ENCODE results near the gene CD82. TPM values are rescaled to one million over a fixed set of nuclear protein-coding genes. Genes with fewer than 3 reads are reported as not detected.

CD82 gene
- total RNA-seq, 1 donor from 2014 or later, result 770 TPM

- no peaks in the 10 kb centered on the region for H3K9me3 Mint-ChIP-seq
- H3K4me3 Mint-ChIP-seq, result no peak overlapping the region
- no peak for ATAC-seq (ENCODE audit: low read depth)
- intact Hi-C loops (cut with micrococcal nuclease), result no loop called here
- peaks cover 87% of the 10 kb centered on the region for H3K36me3 Mint-ChIP-seq (ENCODE audit: low read depth)
- TF ChIP-seq CTCF (IDR thresholded peaks at IDR 0.05), result no peak
- CTCF ChIA-PET, result interaction anchor here (1.2 kb wide), 1 partner anchor 32 kb away, joined by 3 read pairs; no protein-coding TSS in a partner anchor
- no peak for DNase-seq
- POLR2A ChIA-PET, result no interaction called here
- H3K27ac Mint-ChIP-seq, result no peak overlapping the region
- peaks cover 51% of the 10 kb centered on the region for H3K4me1 Mint-ChIP-seq
- H3K27me3 Mint-ChIP-seq, result no peaks in the 10 kb centered on the region
Measured at GRCh38 chr11:44589301-44589700, 23.8 kb downstream of the CD82 start.

- no peak overlapping the region for H3K4me3 Mint-ChIP-seq
- ATAC-seq (ENCODE audit: low read depth) (no peak), DNase-seq (no peak)
- no peaks in the 10 kb centered on the region for H3K9me3 Mint-ChIP-seq
- peak overlapping the region; percentile 70 for H3K27ac Mint-ChIP-seq
- ChIA-PET POLR2A (interaction anchor here (0.9 kb wide), 1 partner anchor 25 kb away, joined by 3 read pairs; the partner anchor contains the start of gene CD82), CTCF (no interaction called here)
- peaks cover 87% of the 10 kb centered on the region for H3K36me3 Mint-ChIP-seq (ENCODE audit: low read depth)
- H3K27me3 Mint-ChIP-seq, result no peaks in the 10 kb centered on the region
- intact Hi-C loops (cut with micrococcal nuclease), result no loop called here
- no peak for TF ChIP-seq CTCF (IDR thresholded peaks at IDR 0.05)
- peaks cover 66% of the 10 kb centered on the region for H3K4me1 Mint-ChIP-seq
Measured at GRCh38 chr11:44590769-44591168, 25.3 kb downstream of the CD82 start.

- no peaks in the 10 kb centered on the region for H3K27me3 Mint-ChIP-seq
Measured at GRCh38 chr11:44591557-44591956, 26.1 kb downstream of the CD82 start.

GRCh38 chr11:44592125-44592940 lies 26.9 kb downstream of the CD82 start:
- ChIA-PET POLR2A (interaction anchor here (2.4 to 14.6 kb wide), 3 partner anchors 10 to 26 kb away, joined by 11 to 485 read pairs (median 465); partner anchors contain the start of gene CD82), CTCF (interaction anchor here (0.7 to 1.5 kb wide), 8 partner anchors 10 to 36 kb away, joined by 3 read pairs; no protein-coding TSS in a partner anchor)
- peaks cover 81% of the 10 kb centered on the region for H3K36me3 Mint-ChIP-seq (ENCODE audit: low read depth)
- no peak for DNase-seq
- ATAC-seq (ENCODE audit: low read depth), result no peak
- no peaks in the 10 kb centered on the region for H3K27me3 Mint-ChIP-seq
- intact Hi-C loops (cut with micrococcal nuclease), result no loop called here
- no peak overlapping the region for H3K4me3 Mint-ChIP-seq
- TF ChIP-seq CTCF (IDR thresholded peaks at IDR 0.05), result no peak
- H3K27ac Mint-ChIP-seq, result peak overlapping the region; percentile 80
- peaks cover 79% of the 10 kb centered on the region for H3K4me1 Mint-ChIP-seq
- H3K9me3 Mint-ChIP-seq, result no peaks in the 10 kb centered on the region

More at GRCh38 chr11:44591557-44591956, 26.1 kb downstream of the CD82 start:
- H3K4me3 Mint-ChIP-seq, result no peak overlapping the region
- TF ChIP-seq CTCF (IDR thresholded peaks at IDR 0.05), result no peak
- POLR2A ChIA-PET, result interaction anchor here (0.9 to 13.6 kb wide), 3 partner anchors 10 to 26 kb away, joined by 3 to 465 read pairs (median 11); partner anchors contain the start of gene CD82
- intact Hi-C loops (cut with micrococcal nuclease), result no loop called here
- peaks cover 74% of the 10 kb centered on the region for H3K4me1 Mint-ChIP-seq
- CTCF ChIA-PET, result interaction anchor here (0.8 kb wide), 1 partner anchor 11 kb away, joined by 3 read pairs; no protein-coding TSS in a partner anchor
- no peak for ATAC-seq (ENCODE audit: low read depth)
- H3K36me3 Mint-ChIP-seq (ENCODE audit: low read depth), result peaks cover 82% of the 10 kb centered on the region
- no peaks in the 10 kb centered on the region for H3K9me3 Mint-ChIP-seq
- DNase-seq, result no peak
- H3K27ac Mint-ChIP-seq, result peak overlapping the region; percentile 70

GRCh38 chr11:44593251-44593650 lies 27.8 kb downstream of the CD82 start:
- Mint-ChIP-seq H3K36me3 (ENCODE audit: low read depth) (peaks cover 77% of the 10 kb centered on the region), H3K4me1 (peaks cover 85% of the 10 kb centered on the region), H3K4me3 (no peak overlapping the region), H3K27ac (peak overlapping the region; percentile 94), H3K27me3 (no peaks in the 10 kb centered on the region), H3K9me3 (no peaks in the 10 kb centered on the region)
- DNase-seq, result no peak
- TF ChIP-seq CTCF (IDR thresholded peaks at IDR 0.05), result no peak
- no peak for ATAC-seq (ENCODE audit: low read depth)
- CTCF ChIA-PET, result interaction anchor here (1.0 to 1.5 kb wide), 5 partner anchors 20 to 37 kb away, joined by 3 read pairs; no protein-coding TSS in a partner anchor
- POLR2A ChIA-PET, result interaction anchor here (2.4 to 14.6 kb wide), 3 partner anchors 9 to 26 kb away, joined by 11 to 485 read pairs (median 465); partner anchors contain the start of gene CD82
- intact Hi-C loops (cut with micrococcal nuclease), result no loop called here

Measured in activated B cell treated with CpG ODN at 0.5 μM for 24 hours (primary cell).